GM21529 (cell line): ENCODE results near the gene KRT35.

Source experiments
- ATAC-seq: cut with Tn5 transposase; IDR thresholded peaks from one replicate; pipeline ENCODE4 v1.9.1; 2021; ENCODE audit not compliant: unreplicated experiment

KRT35 gene

DNA sequence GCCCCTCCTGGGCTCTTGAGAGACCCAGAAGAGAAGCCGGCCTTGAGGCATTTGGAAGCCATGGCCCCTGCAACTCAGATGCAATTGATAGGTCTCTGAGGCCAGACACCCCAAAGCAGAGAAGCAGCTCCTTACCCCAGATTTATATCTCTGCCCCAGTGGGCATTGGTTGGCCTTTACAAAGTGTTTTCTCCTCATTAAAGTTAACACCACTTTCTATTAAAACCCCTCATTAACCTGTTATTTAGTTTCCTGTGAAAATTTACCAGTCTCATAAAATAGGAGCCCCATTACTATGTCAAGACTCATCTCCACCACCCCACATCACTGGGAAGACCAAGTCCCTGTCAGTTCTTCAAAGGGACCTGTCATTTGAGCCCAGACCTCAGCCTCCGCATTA, at the start of gene KRT35:
KRT35 (minus strand) TSS at position 116 of the 400 bp plus-strand sequence; CDS start at position 62, 54 bp downstream.
- no peak for ATAC-seq

- ATAC-seq: no peak
Observed at GRCh38 chr17:41530062-41531048, 49.4 kb upstream of the KRT35 start.

- no peak for ATAC-seq
Observed at GRCh38 chr17:41529491-41529915, 48.6 kb upstream of the KRT35 start.

- ATAC-seq: no peak
Observed at GRCh38 chr17:41528959-41529353, 48.0 kb upstream of the KRT35 start.

GRCh38 chr17:41527063-41528023, 46.4 kb upstream of the KRT35 start:
- ATAC-seq: no peak

GRCh38 chr17:41524261-41524660, 43.3 kb upstream of the KRT35 start:
- no peak for ATAC-seq

DNA sequence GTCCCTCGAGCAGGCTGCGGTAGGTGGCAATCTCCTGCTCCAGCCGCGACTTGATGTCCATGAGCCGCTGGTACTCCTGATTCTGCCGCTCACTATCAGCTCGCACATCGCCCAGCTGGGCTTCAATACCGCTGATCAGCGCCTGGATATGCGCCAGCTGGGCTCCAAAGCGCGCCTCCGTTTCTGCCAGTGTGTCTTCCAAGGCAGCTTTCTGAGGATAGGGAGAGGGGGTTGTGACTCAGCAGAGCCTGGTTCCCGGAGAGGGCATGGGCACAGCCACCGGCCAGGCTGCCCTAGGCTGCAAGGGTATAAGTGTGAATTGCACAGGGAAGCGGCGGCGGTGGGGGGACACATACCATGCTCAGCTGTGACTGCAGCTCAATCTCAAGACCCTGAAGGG, 42.8 kb upstream of the KRT35 start:
- no peak for ATAC-seq

DNA sequence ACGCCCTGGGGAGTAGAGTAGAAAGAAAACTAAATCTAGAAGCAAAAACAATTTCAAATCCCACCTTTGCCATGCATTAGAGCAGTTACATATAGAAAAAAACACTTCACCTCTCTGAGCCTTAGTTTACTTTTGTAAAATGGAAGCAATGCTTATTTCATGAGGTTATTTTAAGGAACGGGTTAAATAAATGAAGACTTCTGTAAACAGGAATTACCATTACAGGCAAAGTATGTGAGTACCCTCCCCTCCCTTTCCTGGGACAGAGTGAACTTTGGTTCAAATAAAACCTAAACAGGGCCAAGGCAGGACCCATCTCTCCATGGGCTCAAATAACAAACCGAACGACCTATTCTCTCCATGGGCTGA, 42.3 kb upstream of the KRT35 start:
- ATAC-seq: no peak

- no peak for ATAC-seq
Observed at GRCh38 chr17:41522301-41523224, 41.6 kb upstream of the KRT35 start.

GRCh38 chr17:41521574-41522261, 40.8 kb upstream of the KRT35 start:
- no peak for ATAC-seq

DNA sequence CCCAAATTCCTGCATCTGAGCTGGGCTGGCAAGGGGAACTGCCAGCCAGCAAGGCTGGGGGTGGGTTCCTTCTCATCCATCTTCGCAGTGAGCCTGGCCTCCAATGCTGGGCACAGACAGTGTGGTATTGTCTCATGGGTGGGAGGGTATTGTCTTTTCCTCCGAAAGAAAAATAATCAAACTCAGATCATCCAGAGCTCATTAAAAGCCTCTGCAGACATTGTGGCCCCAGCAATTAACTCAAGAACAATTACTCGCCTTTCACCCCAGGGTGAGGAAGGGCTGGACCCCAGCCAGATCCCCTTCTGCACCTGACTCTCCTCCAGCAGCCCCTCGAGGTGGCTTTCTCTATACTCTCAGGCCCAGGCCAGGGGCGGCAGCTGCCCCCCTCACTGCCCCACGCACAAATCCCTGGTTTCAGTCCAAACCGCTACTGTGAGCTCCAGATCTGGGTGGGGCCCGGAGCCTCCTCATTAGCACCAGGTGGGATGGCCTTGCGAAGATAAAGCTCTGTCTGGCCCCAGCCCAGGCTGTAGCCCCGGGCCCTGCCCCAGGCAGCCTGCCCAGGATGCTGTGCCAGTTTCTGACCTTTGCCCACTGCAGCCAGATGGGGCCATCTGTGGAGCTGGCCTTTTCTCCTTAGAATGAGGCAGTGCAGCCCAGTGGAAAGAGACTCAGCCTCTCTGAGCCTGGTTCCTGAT, 40.0 kb upstream of the KRT35 start:
- ATAC-seq: no peak

DNA sequence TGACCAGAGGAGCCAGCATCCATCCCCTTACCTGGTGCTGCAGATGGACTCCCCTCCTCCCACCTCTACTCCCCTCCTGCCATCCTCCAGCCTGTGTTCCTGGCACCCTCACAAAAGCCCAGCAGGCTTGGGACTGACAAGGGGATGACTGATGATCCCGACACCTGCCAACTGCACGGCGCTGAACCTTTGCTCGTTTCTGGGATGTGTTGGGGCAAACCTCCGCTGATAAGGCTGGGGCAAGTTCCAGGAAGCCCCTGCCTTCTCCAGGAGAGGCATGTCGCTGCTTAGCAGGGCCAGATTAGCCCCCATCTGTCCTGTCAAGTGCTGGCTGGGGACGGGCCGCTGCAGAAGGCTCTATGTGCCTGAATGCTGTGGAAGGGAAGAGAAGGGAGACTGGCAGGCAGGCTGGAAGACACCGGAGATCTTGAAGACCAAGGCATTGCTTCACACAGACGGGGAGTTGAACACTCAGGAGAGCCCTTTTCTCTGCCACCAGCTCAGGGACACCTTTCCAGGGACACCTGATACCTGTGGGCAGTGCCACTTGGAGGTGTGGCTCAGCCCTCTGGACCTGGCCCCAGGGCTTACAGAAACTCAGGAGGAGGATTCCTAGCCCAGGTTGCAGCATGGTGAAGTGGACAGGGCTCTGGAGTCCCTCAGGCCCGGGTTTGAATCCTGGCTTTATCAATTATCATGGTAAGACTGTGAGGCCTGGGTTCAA, 38.7 kb upstream of the KRT35 start:
- no peak for ATAC-seq

DNA sequence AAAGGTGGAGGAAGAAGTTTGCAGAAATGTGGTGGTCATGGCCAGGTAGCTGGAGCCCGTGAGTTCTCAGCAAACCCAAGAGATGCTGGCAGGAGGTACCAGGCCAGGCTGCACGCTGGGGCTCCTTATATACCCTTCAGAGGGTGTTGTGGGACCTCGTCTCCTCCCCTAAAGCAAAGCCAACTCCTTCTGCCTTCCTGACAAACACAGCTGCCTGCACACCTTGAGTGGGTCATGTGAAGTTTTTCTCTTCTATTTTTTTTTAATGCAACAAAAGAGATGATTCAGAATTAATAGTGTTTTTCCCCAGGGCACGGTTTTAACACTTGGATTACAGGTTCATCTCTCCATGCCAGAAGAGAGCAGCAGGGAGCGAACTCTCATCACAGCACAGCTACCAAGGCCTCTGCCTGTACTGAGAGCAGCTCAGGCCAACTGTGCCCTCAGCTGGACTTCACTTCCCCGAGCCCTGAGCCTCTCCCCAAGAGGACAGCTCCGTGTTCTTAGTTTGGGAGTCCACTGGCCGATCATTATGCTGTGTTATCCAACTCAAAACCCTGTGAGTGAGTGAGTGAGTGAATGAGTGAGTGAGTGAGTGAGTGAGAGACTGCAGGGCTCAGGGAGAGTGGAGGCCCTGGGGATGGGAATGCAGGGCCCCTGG, 38.0 kb upstream of the KRT35 start, which contains the start of gene KRT15:
KRT15 (minus strand) TSS at position 102 of the 661 bp plus-strand sequence; CDS start at position 39, 63 bp downstream.
- no peak for ATAC-seq

- no peak for ATAC-seq
Observed at GRCh38 chr17:41518031-41518430, 37.1 kb upstream of the KRT35 start.

- no peak for ATAC-seq
Observed at GRCh38 chr17:41516830-41517283, 35.9 kb upstream of the KRT35 start.

DNA sequence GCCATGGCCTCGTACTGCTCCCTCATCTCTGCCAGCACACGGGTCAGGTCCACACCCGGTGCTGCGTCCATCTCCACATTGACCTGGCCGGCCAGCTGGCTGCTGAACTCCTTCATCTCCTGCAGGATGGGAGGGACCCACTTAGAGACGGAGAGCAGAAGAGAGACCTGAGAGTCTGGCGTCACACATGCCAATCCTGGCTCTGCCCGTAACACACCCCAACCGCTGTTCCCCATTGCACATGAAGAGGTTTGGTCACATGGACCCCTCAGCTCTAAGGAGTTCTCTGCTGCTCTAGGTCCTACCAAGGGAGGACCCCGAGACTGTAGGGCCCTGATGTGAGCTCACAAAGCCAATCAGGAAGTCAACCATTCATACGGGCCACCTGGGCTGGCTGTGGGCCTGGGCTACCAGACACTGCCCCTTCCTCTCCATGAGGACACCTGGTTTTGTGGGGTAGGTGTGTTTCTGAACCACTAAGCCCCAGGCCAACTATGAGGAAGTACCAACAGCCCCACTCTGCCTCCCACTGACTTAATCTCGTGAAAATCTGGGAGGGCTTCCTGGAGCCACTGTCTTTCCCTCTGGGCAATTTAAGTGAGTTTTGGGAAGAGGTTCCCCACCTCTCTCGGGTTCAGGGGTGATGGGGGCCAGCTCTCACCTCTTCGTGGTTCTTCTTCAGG, 35.3 kb upstream of the KRT35 start:
- no peak for ATAC-seq

DNA sequence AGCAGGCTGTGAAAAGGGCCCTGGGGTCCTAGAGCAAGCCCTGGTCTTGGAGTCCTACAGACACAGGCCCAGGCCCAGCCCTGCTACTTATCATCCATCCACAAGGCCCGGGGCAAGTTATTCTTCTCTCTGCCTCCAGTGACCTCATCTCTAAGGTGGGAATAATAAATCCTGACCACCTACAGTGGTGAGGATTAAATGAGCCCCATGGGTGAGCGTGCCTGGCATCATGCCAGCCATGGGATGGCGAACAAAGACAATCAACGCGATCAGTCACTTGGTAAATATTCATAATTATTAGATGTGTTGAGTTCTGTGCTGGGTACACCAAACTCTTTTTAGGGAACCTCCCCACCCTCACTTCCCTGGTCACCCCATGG, 32.2 kb upstream of the KRT35 start:
- no peak for ATAC-seq
